PFSK-1 (cell line): ENCODE measurements around the gene TJAP1.

Experiments
- FOXP2 ChIP-seq: optimal IDR thresholded peaks from 2 replicates; pipeline ENCODE3; 2011; ENCODE audit warnings: borderline replicate concordance, control low read depth, inconsistent platforms; ENCODE audit not compliant: insufficient read depth; ENCODE audit errors: extremely low read length, extremely low read depth
- POLR2AphosphoS5 ChIP-seq: IDR thresholded peaks from 2 replicates; pipeline ENCODE4 v1.6.1; 2012; ENCODE audit warnings: low read depth, mild to moderate bottlenecking, control low read depth, low read length, moderate library complexity
- SIN3A ChIP-seq: IDR thresholded peaks from 2 replicates; pipeline ENCODE4 v1.6.1; 2012; ENCODE audit warnings: mild to moderate bottlenecking, low read length, moderate library complexity, borderline replicate concordance; ENCODE audit not compliant: insufficient read depth
- TAF1 ChIP-seq: IDR thresholded peaks from 2 replicates; pipeline ENCODE4 v1.6.1; 2012; ENCODE audit warnings: low read length, control low read depth, borderline replicate concordance; ENCODE audit not compliant: insufficient read depth
- TF ChIP-seq, protein P1 (sequence below), 2 experiments: IDR thresholded peaks; 2 replicates each; pipeline versions ENCODE4 v1.6.1 to v1.8.0; 2011 to 2012; ENCODE audit warnings: low read depth in 2 of 2, low read length in 2 of 2, control low read depth in 1 of 2, inconsistent platforms in 1 of 2, mild to moderate bottlenecking in 1 of 2, moderate library complexity in 1 of 2; ENCODE audit not compliant: insufficient read depth in 1 of 2

TJAP1 gene

DNA sequence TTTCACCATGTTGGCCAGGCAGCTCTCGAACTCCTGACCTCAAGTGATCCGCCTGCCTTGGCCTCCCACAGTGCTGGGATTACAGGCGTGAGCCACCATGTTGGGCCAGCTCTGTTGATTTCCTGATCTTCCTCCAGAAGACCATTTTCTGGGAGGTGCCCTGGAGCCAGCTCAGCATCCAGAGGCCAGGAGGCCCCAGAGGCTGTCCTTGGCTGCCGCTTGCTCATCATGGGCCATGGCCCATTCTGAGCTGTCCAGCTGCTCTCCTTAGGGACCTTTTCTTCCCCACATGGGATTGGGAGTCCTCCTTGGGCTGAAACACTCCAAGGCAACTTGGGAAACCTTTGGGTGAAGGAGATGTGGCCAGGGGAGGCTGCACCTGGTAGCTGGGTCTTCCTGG is 17.4 kb downstream of the TJAP1 start:
- TF ChIP-seq, protein P1, sequence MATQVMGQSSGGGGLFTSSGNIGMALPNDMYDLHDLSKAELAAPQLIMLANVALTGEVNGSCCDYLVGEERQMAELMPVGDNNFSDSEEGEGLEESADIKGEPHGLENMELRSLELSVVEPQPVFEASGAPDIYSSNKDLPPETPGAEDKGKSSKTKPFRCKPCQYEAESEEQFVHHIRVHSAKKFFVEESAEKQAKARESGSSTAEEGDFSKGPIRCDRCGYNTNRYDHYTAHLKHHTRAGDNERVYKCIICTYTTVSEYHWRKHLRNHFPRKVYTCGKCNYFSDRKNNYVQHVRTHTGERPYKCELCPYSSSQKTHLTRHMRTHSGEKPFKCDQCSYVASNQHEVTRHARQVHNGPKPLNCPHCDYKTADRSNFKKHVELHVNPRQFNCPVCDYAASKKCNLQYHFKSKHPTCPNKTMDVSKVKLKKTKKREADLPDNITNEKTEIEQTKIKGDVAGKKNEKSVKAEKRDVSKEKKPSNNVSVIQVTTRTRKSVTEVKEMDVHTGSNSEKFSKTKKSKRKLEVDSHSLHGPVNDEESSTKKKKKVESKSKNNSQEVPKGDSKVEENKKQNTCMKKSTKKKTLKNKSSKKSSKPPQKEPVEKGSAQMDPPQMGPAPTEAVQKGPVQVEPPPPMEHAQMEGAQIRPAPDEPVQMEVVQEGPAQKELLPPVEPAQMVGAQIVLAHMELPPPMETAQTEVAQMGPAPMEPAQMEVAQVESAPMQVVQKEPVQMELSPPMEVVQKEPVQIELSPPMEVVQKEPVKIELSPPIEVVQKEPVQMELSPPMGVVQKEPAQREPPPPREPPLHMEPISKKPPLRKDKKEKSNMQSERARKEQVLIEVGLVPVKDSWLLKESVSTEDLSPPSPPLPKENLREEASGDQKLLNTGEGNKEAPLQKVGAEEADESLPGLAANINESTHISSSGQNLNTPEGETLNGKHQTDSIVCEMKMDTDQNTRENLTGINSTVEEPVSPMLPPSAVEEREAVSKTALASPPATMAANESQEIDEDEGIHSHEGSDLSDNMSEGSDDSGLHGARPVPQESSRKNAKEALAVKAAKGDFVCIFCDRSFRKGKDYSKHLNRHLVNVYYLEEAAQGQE (IDR thresholded peaks at IDR 0.05; ENCODE audit: insufficient read depth in 1 of 2, low read depth in 2 of 2, low read length in 2 of 2): no peak
- TF ChIP-seq FOXP2 (no peak), POLR2AphosphoS5 (no peak), SIN3A (no peak), TAF1 (no peak)

DNA sequence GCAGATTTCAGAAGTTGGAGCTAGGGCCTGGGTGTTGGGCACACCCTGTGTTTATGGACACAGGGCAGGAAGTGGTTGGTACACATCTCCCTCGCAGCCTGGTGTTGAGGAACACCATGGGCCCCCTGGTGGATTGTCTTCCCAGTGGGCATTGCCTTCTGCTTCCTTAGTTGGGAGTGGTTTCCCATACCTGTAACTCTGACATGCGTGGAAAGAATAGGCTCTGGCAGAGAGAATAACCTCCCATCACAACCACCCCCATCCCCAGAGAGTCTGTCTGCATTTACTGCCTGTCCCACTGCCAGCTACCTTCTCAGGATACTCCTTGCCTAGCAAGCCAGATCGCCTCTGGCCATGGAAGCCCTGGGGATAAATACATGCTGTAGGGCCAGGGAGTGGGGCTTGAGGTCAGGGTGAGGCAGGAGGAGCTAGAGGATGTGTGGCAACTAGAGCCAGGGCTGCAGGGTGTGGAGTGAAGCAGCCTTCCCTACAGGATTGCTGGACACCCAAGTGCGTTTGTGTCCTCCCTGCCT is 18.1 kb downstream of the TJAP1 start:
- TF ChIP-seq, protein P1 (IDR thresholded peaks at IDR 0.05; ENCODE audit: insufficient read depth in 1 of 2, low read depth in 2 of 2, low read length in 2 of 2): no peak
- no peak for TF ChIP-seq SIN3A
- no peak for TF ChIP-seq POLR2AphosphoS5
- no peak for TF ChIP-seq TAF1
- no peak for TF ChIP-seq FOXP2

DNA sequence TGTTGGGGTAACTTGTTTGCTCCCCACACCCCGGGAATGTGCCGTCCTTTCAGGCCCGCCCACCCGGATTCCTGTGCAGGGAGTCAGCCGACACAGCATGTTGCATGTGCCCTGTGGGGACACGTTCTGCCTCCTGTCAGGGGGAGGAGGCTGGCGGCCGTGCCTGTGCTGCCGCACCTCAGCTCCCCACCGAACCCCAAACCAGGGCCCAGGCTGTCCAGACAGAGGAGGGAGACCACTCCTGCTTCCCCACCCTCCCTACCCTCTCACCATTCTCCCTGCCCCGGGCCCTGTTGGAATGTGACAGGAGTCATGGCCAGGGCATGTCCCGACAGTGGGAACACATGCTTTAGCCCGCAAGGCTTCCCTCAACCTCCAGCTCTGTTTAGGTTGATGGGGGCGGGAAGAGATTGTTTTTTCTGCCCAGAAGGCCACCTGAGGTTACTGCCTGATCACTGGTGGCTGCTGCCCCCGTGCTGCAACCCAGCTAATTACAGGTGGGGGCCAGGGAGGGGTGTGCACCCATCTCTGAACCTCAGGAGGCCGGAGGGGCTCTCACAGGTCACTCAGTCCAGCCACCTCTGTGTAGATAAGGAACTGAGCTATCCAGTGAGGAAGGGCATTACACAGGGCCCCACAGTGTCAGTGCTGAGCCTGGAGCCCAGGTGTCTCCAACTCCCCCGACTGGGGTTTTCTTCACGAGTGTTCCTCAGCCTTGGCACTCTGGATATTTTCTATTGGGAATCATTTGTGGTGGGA is 19.2 kb downstream of the TJAP1 start:
- TF ChIP-seq SIN3A: no peak
- no peak for TF ChIP-seq FOXP2
- no peak for TF ChIP-seq POLR2AphosphoS5
- TF ChIP-seq, protein P1 (IDR thresholded peaks at IDR 0.05; ENCODE audit: insufficient read depth in 1 of 2, low read depth in 2 of 2, low read length in 2 of 2): no peak
- no peak for TF ChIP-seq TAF1

DNA sequence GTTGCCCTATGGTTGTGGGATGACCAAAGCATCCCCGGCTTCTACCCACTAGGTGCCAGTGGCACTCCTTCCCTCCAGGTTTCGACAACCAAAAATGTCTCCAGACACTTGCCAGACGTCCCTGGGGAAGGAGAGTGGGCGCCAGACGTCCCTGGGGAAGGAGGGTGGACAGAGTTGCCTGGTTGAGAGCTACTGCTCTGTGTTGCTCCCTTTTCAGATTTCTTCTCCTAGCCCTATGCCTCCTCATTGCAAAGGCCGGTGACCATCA is 19.7 kb downstream of the TJAP1 start:
- TF ChIP-seq POLR2AphosphoS5 (no peak), FOXP2 (no peak), SIN3A (no peak), TAF1 (no peak)
- TF ChIP-seq, protein P1 (IDR thresholded peaks at IDR 0.05; ENCODE audit: insufficient read depth in 1 of 2, low read depth in 2 of 2, low read length in 2 of 2): no peak

DNA sequence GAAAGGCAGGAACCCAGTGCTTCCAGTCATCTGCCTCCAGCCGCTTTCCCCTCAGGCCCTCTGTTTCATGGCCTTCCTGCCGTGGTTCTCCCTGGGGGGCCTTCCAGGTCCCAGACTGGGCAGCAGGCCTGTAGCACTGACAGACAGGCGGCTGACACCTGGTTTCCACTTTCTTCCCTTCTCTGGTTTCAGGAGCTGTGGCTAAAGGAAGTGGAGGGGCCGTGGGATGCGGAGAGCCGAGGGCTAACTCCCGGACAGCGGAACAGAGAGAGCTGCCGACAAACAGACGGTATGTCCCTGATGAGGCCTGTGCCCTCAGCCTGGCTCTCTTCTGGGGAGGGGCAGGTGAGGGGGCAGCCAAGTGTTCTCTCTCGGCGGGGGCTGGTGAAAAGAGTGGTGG is 20.3 kb downstream of the TJAP1 start:
- TF ChIP-seq POLR2AphosphoS5 (no peak), TAF1 (no peak), SIN3A (no peak), FOXP2 (no peak)
- TF ChIP-seq, protein P1 (IDR thresholded peaks at IDR 0.05; ENCODE audit: insufficient read depth in 1 of 2, low read depth in 2 of 2, low read length in 2 of 2): no peak
